Kidney (tissue), 14 donors: ENCODE measurements around the gene KCNAB1. TPM values are rescaled to one million over a fixed set of nuclear protein-coding genes. Genes with fewer than 3 reads are reported as not detected.
A peak's percentile ranks its signal among the peaks of the same experiment; 100 is the strongest.

Source experiments
- DNase-seq, 5 donors: peaks; one replicate each; pipeline ENCODE4 v3.0.0-alpha.2; 2013 to 2020
- FAIRE-seq: peaks from 2 replicates; lab custom pipeline; 2012; peaks lifted over from hg19 to GRCh38; lab: Jason Lieb, UNC
- H3K27ac ChIP-seq, 2 donors: one replicate each; pipeline ENCODE4 v1.7.0; 2013; ENCODE audit warnings: low read depth in 2 of 2, low read length in 2 of 2, inconsistent platforms in 1 of 2
- H3K27me3 ChIP-seq: one replicate; pipeline ENCODE4 v1.7.1; 2013; ENCODE audit warnings: low read length, inconsistent platforms; ENCODE audit not compliant: control insufficient read depth, insufficient read depth
- H3K36me3 ChIP-seq, 3 donors: one replicate each; pipeline versions ENCODE4 v1.7.0 to v1.7.1; 2013; ENCODE audit warnings: low read length in 3 of 3, control low read depth in 1 of 3, inconsistent platforms in 1 of 3; ENCODE audit not compliant: insufficient read depth in 3 of 3, control insufficient read depth in 2 of 3
- H3K4me1 ChIP-seq, 3 donors: one replicate each; pipeline versions ENCODE4 v1.7.0 to v1.7.1; 2013; ENCODE audit warnings: low read length in 3 of 3, inconsistent platforms in 1 of 3, low read depth in 1 of 3; ENCODE audit not compliant: control insufficient read depth in 2 of 3, insufficient read depth in 2 of 3
- H3K4me3 ChIP-seq, 3 donors: one replicate each; pipeline versions ENCODE4 v1.7.0 to v1.8.1; 2013; ENCODE audit warnings: low read length in 3 of 3, control low read depth in 1 of 3, inconsistent platforms in 1 of 3
- H3K9ac ChIP-seq, 3 donors: one replicate each; pipeline versions ENCODE4 v1.7.0 to v1.7.1; 2013; ENCODE audit warnings: low read length in 3 of 3, control low read depth in 1 of 3, inconsistent platforms in 1 of 3
- H3K9me3 ChIP-seq, 3 donors: one replicate each; pipeline versions ENCODE4 v1.7.0 to v1.7.1; 2013; ENCODE audit warnings: low read length in 3 of 3, control low read depth in 1 of 3, inconsistent platforms in 1 of 3; ENCODE audit not compliant: control insufficient read depth in 2 of 3, insufficient read depth in 1 of 3
- CTCF ChIP-seq: IDR thresholded peaks from 3 replicates; pipeline ENCODE4 v1.5.1; 2012; ENCODE audit warnings: mild to moderate bottlenecking, moderate library complexity, borderline replicate concordance; ENCODE audit not compliant: insufficient read depth; ENCODE audit errors: extremely low read depth
- intact Hi-C: fragments of 100-400 bp; cut with DNase I; formaldehyde crosslinking; loops from one replicate; pipeline ENCODE4 v1.11.1; 2022
- polyA plus RNA-seq: library from polyadenylated mRNA; stranded (reverse); fragments of 350-450 nt; fragmentation: Illumina TruSeq; extraction: RNeasy Lipid Tissue Mini Kit (QIAGEN cat#74804); gene quantifications from one replicate; pipeline ENCODE4 v1.2.3, GENCODE V29; 2014; ENCODE audit warnings: low read depth, low replicate concordance; ENCODE audit not compliant: insufficient read depth
- total RNA-seq: library from RNA; stranded (reverse); fragmentation: NEBNext Ultra II Directional; extraction: Animal tissue kit (Norgen Biotek cat#: 25700); gene quantifications from one replicate; pipeline ENCODE4 v1.2.1, GENCODE V29; 2021
- donor health status: control.
- donor health status: control.
- donor health status: control.
- donor health status: control.
- donor health status: control.
- donor health status: DM: yes; HTN: yes; CAD: no.
- donor health status: Normal renal cell carcinoma (clear cell type).

Gene KCNAB1
- total and polyA plus RNA-seq, 2 donors from 2014 or later, result 1.7 to 6.6 TPM

GRCh38 chr3:156400735-156401134 lies 280.4 kb downstream of the KCNAB1 start:
- no peaks in the 10 kb centered on the region for H3K36me3 ChIP-seq
- H3K9ac ChIP-seq, result no peak overlapping the region
- TF ChIP-seq CTCF, result no peak
- intact Hi-C loops, result no loop called here
- no peaks in the 10 kb centered on the region for H3K4me1 ChIP-seq
- FAIRE-seq, result no peak
- H3K27ac ChIP-seq, result no peak overlapping the region
- DNase-seq, result no peak
- no peaks in the 10 kb centered on the region for H3K9me3 ChIP-seq
- H3K27me3 ChIP-seq, result no peaks in the 10 kb centered on the region
- H3K4me3 ChIP-seq, result no peak overlapping the region

GRCh38 chr3:156404217-156404616 lies 283.8 kb downstream of the KCNAB1 start:
- no peak overlapping the region for H3K27ac ChIP-seq
- DNase-seq, result no peak
- H3K4me1 ChIP-seq, result no peaks in the 10 kb centered on the region
- no peak for FAIRE-seq
- intact Hi-C loops, result no loop called here
- no peak for TF ChIP-seq CTCF
- no peaks in the 10 kb centered on the region for H3K36me3 ChIP-seq
- H3K4me3 ChIP-seq, result no peak overlapping the region
- H3K9me3 ChIP-seq, result no peaks in the 10 kb centered on the region
- H3K27me3 ChIP-seq, result no peaks in the 10 kb centered on the region
- H3K9ac ChIP-seq, result no peak overlapping the region

- H3K4me3 ChIP-seq, result no peak overlapping the region
- intact Hi-C loops, result no loop called here
- H3K9ac ChIP-seq, result no peak overlapping the region
- no peaks in the 10 kb centered on the region for H3K36me3 ChIP-seq
- no peaks in the 10 kb centered on the region for H3K9me3 ChIP-seq
- H3K27me3 ChIP-seq, result no peaks in the 10 kb centered on the region
- H3K27ac ChIP-seq, result no peak overlapping the region
- TF ChIP-seq CTCF, result no peak
- DNase-seq, result no peak
- no peaks in the 10 kb centered on the region for H3K4me1 ChIP-seq
- no peak for FAIRE-seq
These were observed 286.0 kb downstream of the KCNAB1 start for GRCh38 chr3:156406393-156406792.

- no peak for TF ChIP-seq CTCF
- intact Hi-C loops, result no loop called here
- Histone ChIP-seq H3K9me3 (no peaks in the 10 kb centered on the region), H3K27me3 (no peaks in the 10 kb centered on the region), H3K4me3 (no peak overlapping the region), H3K9ac (no peak overlapping the region), H3K4me1 (no peaks in the 10 kb centered on the region), H3K27ac (no peak overlapping the region), H3K36me3 (no peaks in the 10 kb centered on the region)
- peak in 2 of 5 donors; percentile 14 to 40 for DNase-seq
- no peak for FAIRE-seq
These were observed 287.3 kb downstream of the KCNAB1 start for GRCh38 chr3:156407617-156408225.
